ENCODE measurements around the gene IL6ST. TPM values are rescaled to one million over a fixed set of nuclear protein-coding genes. Genes with fewer than 3 reads are reported as not detected.

Gene IL6ST
- total and polyA plus RNA-seq, 10 of the 15 experiments (the other 5 are each of a cell fraction or from before 2014, with no cell fraction given), result 1.5 to 139 (median 13.0) TPM

DNA sequence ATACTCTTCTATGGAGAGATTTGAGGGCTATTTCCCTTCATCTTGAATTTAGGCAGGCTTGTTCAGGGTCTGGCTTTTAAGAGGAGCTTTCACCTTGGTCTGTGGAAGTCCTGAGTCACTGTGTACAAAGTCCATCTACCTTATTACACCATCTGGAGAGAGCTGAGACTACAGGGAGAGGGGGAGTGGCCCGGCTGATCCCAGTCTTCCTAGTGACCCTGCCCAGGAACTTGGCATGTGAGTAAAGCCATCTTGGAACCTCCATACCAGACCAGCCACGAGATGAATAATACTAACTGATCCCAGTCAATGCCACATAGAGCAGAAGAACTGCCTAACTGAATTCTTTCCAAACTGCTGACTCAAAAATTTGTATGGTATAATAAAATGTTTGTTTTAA lies 8.4 kb upstream of the IL6ST start:
- Histone ChIP-seq H3K4me2 (ENCODE audit: control insufficient read depth, insufficient read depth) (no peak overlapping the region), H3K79me2 (ENCODE audit: control insufficient read depth, insufficient read depth, low read length) (no peaks in the 10 kb centered on the region), H2AFZ (ENCODE audit: control insufficient read depth, low read depth, low read length) (no peak overlapping the region), H3K4me1 (ENCODE audit: control insufficient read depth, insufficient read depth, low read length) (peaks cover 6% of the 10 kb centered on the region; the same call in 1 of the 2 replicates), H4K20me1 (ENCODE audit: control insufficient read depth, insufficient read depth) (no peaks in the 10 kb centered on the region), H3K27ac (ENCODE audit: control insufficient read depth, insufficient read depth) (no peak overlapping the region), H3K9me3 (replicated peaks; ENCODE audit: control insufficient read depth, insufficient read depth, low read length) (peaks cover 6% of the 10 kb centered on the region), H3K27me3 (replicated peaks in 1 of 2; ENCODE audit: control insufficient read depth in 2 of 2, insufficient read depth in 2 of 2, low read length in 1 of 2) (no peaks in the 10 kb centered on the region), H3K4me3 (no peak overlapping the region), H3K36me3 (ENCODE audit: control insufficient read depth in 2 of 2, insufficient read depth in 2 of 2, low read length in 1 of 2) (no peaks in the 10 kb centered on the region), H3K9ac (ENCODE audit: control insufficient read depth, insufficient read depth, low read length) (no peak overlapping the region)
- TF ChIP-seq RBBP5 (conservative IDR thresholded peaks at IDR 0.05) (no peak), TAF1 (IDR thresholded peaks at IDR 0.05; ENCODE audit: borderline replicate concordance, low read depth, low read length) (no peak), TCF12 (IDR thresholded peaks at IDR 0.05; ENCODE audit: low read depth, low read length) (no peak), FOXK2 (IDR thresholded peaks at IDR 0.05) (no peak), CREB1 (IDR thresholded peaks at IDR 0.05; ENCODE audit: low read depth) (no peak), ZNF592 (IDR thresholded peaks at IDR 0.05) (no peak), NKRF (conservative IDR thresholded peaks at IDR 0.05) (no peak), USF1 (IDR thresholded peaks at IDR 0.05; ENCODE audit: borderline replicate concordance, extremely low read length, insufficient read depth, low read depth, low read length) (no peak)
- TF ChIP-seq, protein P1, sequence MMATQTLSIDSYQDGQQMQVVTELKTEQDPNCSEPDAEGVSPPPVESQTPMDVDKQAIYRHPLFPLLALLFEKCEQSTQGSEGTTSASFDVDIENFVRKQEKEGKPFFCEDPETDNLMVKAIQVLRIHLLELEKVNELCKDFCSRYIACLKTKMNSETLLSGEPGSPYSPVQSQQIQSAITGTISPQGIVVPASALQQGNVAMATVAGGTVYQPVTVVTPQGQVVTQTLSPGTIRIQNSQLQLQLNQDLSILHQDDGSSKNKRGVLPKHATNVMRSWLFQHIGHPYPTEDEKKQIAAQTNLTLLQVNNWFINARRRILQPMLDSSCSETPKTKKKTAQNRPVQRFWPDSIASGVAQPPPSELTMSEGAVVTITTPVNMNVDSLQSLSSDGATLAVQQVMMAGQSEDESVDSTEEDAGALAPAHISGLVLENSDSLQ (IDR thresholded peaks at IDR 0.05), result no peak
- TF ChIP-seq, protein P2, sequence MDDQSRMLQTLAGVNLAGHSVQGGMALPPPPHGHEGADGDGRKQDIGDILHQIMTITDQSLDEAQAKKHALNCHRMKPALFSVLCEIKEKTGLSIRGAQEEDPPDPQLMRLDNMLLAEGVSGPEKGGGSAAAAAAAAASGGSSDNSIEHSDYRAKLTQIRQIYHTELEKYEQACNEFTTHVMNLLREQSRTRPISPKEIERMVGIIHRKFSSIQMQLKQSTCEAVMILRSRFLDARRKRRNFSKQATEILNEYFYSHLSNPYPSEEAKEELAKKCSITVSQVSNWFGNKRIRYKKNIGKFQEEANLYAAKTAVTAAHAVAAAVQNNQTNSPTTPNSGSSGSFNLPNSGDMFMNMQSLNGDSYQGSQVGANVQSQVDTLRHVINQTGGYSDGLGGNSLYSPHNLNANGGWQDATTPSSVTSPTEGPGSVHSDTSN (IDR thresholded peaks at IDR 0.05; ENCODE audit: insufficient replicate concordance, low read depth, low read length), result no peak
- ChIA-PET RAD21 (ENCODE audit: unreplicated experiment) (no interaction called here), CTCF (interaction anchor here (1.2 kb wide), 1 partner anchor 23 kb away, joined by 4 read pairs; no protein-coding TSS in a partner anchor), POLR2A (interaction anchor here (0.6 to 1.0 kb wide), 2 partner anchors 47 to 55 kb away, joined by 3 to 4 read pairs; no protein-coding TSS in a partner anchor), SMC1A (ENCODE audit: uncharacterized antibody, unreplicated experiment) (interaction anchor here (1.0 to 2.4 kb wide), 8 partner anchors 14 to 76 kb away, joined by 4 to 8 read pairs (median 4); no protein-coding TSS in a partner anchor)
- WGBS (ENCODE audit: insufficient coverage, insufficient replicate concordance, low lambda C conversion rate, missing lambda C conversion rate), result 9% methylated on average over 2 of the region's 2 CpGs
- DNase-seq (ENCODE audit: low read depth, low spot score), result no peak
- intact Hi-C loops (cut with micrococcal nuclease; ENCODE audit: unreplicated experiment), result no loop called here
- in situ Hi-C loops (cut with MboI), result no loop called here
- BruUV-seq (replicated peaks), result no TSS peak
- ATAC-seq, result no peak
- no peak for FAIRE-seq
